ENCODE data around the gene MAPK7.

DNA sequence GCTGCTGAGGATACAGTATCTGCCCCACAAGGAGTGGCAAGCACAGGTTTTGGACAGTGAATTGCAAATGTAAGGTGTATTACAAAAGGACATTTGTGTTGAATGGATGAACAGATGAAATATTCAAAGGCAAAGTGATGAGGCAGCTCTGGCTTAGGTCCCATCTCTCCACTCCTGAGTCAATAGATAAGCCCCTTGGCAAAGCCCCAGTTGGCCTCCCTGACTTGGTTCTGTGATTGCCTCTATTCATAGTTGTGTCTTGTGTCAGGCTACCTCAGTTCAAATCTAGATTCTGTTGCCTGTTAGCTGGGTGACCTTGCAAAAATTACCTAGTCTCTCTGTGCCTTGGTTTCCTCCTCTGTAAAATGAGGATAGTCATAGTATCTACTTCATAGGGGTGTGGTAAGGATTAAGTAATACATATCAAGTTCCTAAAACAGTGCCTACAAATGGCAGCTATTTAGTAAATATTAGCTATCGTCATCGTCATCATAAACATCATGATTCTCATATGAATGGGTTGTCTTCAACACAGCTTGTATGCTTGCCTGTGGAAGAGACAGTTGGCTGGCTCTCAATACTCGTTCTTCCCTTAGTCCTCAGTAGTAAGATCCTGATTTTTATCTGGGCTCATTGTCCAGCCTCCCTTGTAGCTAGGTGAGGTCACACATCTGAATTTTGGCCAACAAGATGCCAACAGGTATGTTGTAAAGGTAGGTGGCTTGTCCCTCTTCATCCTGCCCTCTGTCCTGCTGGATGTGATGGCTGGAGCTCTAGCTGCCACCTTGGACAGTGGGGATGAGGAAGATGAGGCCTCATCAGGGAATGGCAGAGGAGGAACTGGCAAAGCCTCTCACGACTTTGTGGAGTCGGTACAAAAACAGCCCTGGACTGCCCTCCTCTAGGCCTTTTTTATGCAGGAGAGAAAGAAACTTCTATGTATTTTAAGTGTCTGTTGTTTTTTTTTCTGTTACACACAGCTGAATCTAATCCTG lies 10.8 kb downstream of the MAPK7 start:
- TF ChIP-seq, protein P1, sequence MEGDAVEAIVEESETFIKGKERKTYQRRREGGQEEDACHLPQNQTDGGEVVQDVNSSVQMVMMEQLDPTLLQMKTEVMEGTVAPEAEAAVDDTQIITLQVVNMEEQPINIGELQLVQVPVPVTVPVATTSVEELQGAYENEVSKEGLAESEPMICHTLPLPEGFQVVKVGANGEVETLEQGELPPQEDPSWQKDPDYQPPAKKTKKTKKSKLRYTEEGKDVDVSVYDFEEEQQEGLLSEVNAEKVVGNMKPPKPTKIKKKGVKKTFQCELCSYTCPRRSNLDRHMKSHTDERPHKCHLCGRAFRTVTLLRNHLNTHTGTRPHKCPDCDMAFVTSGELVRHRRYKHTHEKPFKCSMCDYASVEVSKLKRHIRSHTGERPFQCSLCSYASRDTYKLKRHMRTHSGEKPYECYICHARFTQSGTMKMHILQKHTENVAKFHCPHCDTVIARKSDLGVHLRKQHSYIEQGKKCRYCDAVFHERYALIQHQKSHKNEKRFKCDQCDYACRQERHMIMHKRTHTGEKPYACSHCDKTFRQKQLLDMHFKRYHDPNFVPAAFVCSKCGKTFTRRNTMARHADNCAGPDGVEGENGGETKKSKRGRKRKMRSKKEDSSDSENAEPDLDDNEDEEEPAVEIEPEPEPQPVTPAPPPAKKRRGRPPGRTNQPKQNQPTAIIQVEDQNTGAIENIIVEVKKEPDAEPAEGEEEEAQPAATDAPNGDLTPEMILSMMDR (IDR thresholded peaks at IDR 0.05), result no peak
- no peak for TF ChIP-seq ZFX (IDR thresholded peaks at IDR 0.05; ENCODE audit: borderline replicate concordance)
